NCI-H345 (cell line): ENCODE measurements around the gene ZNFX1.
"Not testable (repeated sequence)": the region's sequence is repeated elsewhere in the genome, so short reads cannot be mapped to it uniquely, and the experiment has no call there.

Source experiments
- DNase-seq: peaks from one replicate; lab custom pipeline; 2025; lab: John Stamatoyannopoulos, UW

ZNFX1 gene

DNA sequence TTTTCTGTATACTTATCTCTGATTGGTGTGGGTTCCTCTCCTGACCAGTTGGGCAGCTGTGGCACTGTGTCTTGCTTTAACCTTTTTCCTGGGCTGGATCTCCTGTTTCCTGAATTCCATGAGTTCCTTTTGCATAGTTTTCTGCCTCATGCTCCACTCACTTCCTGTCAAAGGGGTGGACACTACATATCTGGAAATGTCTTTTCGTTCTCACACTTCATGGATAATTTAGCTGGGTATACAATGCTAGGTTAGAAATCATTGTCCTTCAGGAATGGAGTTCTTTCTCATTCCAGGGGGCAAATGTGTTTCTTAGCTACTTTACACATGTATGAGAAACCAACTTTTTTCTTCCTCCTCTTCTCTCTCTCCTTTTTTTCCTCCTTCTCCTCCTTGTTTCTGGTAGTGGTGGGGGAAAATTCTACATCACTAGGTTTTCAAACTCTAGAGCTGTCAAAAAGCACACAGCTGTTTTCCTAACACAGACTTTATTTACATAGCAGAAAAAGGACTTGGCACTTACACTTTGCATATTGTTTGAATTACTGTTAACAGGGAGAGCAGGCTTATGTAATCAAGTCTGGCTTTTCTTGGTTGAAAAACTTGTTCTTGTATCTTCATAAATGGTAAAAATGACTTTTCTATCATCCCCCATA is 67.6 kb downstream of the ZNFX1 start:
- no peak for DNase-seq

DNA sequence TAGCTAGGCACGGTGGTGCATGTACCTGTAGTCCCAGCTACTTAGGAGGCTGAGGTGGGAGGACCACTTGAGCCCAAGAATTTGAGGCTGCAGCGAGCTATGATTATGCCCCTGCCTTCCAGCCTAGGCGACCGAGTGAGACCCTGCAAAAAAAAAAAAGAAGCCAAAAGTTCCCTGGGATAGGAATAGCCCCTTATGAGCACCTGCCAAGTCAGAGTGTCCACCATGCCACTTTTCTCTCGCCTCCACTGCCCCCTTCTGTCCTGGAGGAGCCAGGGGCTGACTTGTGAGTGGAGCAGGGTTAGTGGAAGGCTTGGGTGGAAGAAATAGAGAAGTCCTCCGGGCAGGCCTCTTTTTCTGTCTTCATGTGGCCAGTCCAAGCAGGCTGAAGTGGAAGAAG is 70.8 kb downstream of the ZNFX1 start:
- no peak for DNase-seq

DNA sequence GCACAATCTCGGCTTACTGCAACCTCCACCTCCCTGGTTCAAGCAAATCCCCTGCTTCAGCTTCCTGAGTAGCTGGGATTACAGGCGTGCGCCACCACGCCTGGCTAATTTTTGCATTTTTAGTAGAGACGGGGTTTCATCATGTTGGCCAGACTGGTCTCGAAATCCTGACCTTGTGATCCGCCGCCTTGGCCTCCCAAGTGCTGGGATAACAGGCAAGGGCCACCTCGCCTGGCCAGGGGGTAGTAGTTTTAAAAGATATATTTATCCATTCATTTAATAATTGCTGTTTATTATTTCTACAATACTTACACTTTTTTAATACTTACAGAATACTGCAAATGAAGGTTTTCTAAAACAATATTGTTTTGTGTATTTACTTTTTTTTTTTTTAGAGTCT is 74.1 kb downstream of the ZNFX1 start:
- no peak for DNase-seq

DNA sequence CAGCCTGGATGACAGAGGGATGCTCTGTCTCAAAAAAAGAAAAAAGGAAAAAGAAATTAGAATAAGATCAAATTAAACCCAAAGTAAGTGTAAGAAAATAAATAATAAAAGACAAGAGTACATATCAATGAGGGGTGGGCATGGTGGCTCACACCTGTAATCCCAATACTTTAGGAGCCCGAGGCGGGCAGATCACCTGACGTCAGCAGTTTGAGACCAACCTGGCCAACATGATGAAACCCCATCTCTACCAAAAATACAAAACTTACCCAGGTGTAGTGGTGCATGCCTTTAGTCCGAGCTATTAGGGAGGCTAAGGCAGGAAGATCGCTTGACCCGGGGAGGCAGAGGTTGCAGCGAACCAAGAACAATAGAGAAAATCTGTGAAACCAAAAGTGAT is 74.8 kb downstream of the ZNFX1 start:
- DNase-seq, result no peak

DNA sequence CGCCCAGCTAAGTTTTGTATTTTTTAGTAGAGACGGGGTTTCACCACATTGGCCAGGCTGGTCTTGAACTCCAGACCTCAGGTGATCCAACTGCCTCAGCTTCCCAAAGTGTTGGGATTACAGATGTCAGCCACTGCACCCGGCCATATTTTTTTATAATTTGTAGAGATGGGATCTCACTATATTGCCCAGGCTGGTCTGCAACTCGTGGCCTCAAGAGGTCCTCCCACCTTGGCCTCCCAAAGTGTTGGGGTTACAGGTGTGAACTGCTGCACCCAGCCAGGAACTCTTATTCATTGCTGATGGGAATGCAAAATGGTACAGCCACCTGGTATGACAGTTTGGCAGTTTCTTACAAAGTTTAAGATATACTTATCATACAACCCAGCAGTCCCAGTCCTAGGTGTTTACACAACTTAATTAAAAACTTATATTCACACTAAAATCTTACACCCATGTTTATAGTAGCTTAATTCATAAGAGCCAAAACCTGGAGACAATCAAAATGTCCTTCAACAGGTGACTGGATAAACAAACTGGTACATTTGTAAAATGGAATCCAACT is 78.0 kb downstream of the ZNFX1 start:
- DNase-seq, result no peak

DNA sequence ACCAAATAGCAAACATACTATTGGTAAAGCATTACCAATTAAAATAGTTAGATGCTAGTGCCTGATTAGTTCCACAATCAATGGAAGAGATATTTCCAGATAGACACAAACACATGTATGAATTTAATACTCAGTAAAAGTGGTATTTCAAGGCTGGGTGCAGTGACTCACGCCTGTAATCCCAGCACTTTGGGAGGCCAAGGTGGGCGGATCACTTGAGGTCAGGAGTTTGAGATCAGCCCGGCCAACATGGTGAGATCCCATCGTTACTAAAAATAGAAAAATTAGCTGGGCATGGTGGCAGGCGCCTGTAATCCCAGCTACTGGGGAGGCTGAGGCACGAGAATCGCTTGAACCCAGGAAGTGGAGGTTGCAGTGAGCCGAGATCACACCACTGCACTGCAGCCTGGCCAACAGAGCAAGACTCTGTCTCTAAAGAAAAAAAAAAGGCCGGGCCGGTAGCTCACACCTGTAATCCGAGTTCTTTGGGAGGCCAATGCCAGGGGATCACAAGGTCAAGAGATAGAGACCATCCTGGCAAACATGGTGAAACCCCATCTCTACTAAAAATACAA is 84.8 kb downstream of the ZNFX1 start:
- DNase-seq, result not testable (repeated sequence)
